DOHH2 (cell line): ENCODE measurements around the gene PAX2.

Experiments
- H3F3A ChIP-seq: fragments of 200-600 bp; sonication (generic), shearing (Covaris generic); 2 replicates; pipeline ENCODE4 v1.6.0; 2016; ENCODE audit warnings: antibody characterized with exemption, mild to moderate bottlenecking; ENCODE audit not compliant: control insufficient read depth, insufficient read depth
- H3K27ac ChIP-seq: fragments of 200-600 bp; sonication (generic); 2 replicates; pipeline ENCODE4 v1.5.1; 2014; ENCODE audit warnings: low read depth, mild to moderate bottlenecking, low read length, moderate library complexity
- H3K27me3 ChIP-seq: fragments of 200-600 bp; sonication (generic); 2 replicates; pipeline ENCODE4 v1.6.1; 2014; ENCODE audit warnings: mild to moderate bottlenecking, low read length, mixed read lengths; ENCODE audit not compliant: control insufficient read depth
- H3K36me3 ChIP-seq: fragments of 200-600 bp; sonication (generic); 2 replicates; pipeline ENCODE4 v1.6.1; 2014; ENCODE audit warnings: mild to moderate bottlenecking, low read length, moderate library complexity, mixed read lengths; ENCODE audit not compliant: control insufficient read depth
- H3K4me1 ChIP-seq: fragments of 200-600 bp; sonication (generic); 2 replicates; pipeline ENCODE4 v1.6.1; 2014; ENCODE audit warnings: mild to moderate bottlenecking, low read length, mixed read lengths; ENCODE audit not compliant: control insufficient read depth
- H3K4me2 ChIP-seq: fragments of 200-600 bp; sonication (generic); 2 replicates; pipeline ENCODE4 v1.6.0; 2014; ENCODE audit warnings: mild to moderate bottlenecking, low read length, moderate library complexity
- H3K4me3 ChIP-seq: fragments of 200-600 bp; sonication (generic); 2 replicates; pipeline ENCODE4 v1.5.1; 2014; ENCODE audit warnings: mild to moderate bottlenecking, low read length, mixed read lengths
- H3K79me2 ChIP-seq: fragments of 200-600 bp; sonication (generic); 2 replicates; pipeline ENCODE4 v1.6.1; 2014; ENCODE audit warnings: mild to moderate bottlenecking, low read length, mixed read lengths; ENCODE audit not compliant: control insufficient read depth
- H3K9me2 ChIP-seq: fragments of 200-600 bp; sonication (generic); replicated peaks from 2 replicates; pipeline ENCODE4 v1.6.1; 2014; ENCODE audit warnings: mild to moderate bottlenecking, low read length, mixed read lengths; ENCODE audit not compliant: control insufficient read depth
- H3K9me3 ChIP-seq: fragments of 200-600 bp; sonication (generic); 2 replicates; pipeline ENCODE4 v1.6.1; 2014; ENCODE audit warnings: antibody characterized with exemption, low read length, mixed read lengths; ENCODE audit not compliant: control insufficient read depth, insufficient read depth
- H4K20me1 ChIP-seq: fragments of 200-600 bp; sonication (generic); 2 replicates; pipeline ENCODE4 v1.6.0; 2014; ENCODE audit warnings: low read depth, mild to moderate bottlenecking, antibody characterized with exemption, low read length, moderate library complexity; ENCODE audit not compliant: control insufficient read depth, insufficient read depth
- CTCF ChIP-seq: fragments of 200-600 bp; sonication (generic); IDR thresholded peaks from one replicate; pipeline ENCODE4 v1.5.1; 2014; ENCODE audit warnings: antibody characterized with exemption, mild to moderate bottlenecking, low read depth, low read length; ENCODE audit not compliant: poor library complexity, severe bottlenecking
- EZH2phosphoT487 ChIP-seq: fragments of 200-600 bp; sonication (generic); IDR thresholded peaks from 2 replicates; pipeline ENCODE4 v1.6.1; 2017; ENCODE audit warnings: borderline replicate concordance, mild to moderate bottlenecking, antibody characterized with exemption, low read length, moderate library complexity, mixed read lengths

The PAX2 gene

GRCh38 chr10:100774223-100774622 lies 28.8 kb downstream of the PAX2 start:
- peaks cover 40% of the 10 kb centered on the region for H3K27me3 ChIP-seq
- H3K4me1 ChIP-seq, result peaks cover 10% of the 10 kb centered on the region
- no peaks in the 10 kb centered on the region for H3K79me2 ChIP-seq
- no peaks in the 10 kb centered on the region for H3K36me3 ChIP-seq
- no peak overlapping the region for H3K4me2 ChIP-seq
- H4K20me1 ChIP-seq, result no peaks in the 10 kb centered on the region
- H3K27ac ChIP-seq, result no peak overlapping the region
- no peak overlapping the region for H3K4me3 ChIP-seq
- TF ChIP-seq CTCF (no peak), EZH2phosphoT487 (no peak)
- H3F3A ChIP-seq, result no peaks in the 10 kb centered on the region
- no peaks in the 10 kb centered on the region for H3K9me2 ChIP-seq
- H3K9me3 ChIP-seq, result no peaks in the 10 kb centered on the region

GRCh38 chr10:100774876-100775275 lies 29.5 kb downstream of the PAX2 start:
- Histone ChIP-seq H3K9me3 (no peaks in the 10 kb centered on the region), H3K9me2 (no peaks in the 10 kb centered on the region), H3K4me1 (peaks cover 10% of the 10 kb centered on the region), H3K4me3 (no peak overlapping the region), H3K4me2 (no peak overlapping the region), H3K36me3 (no peaks in the 10 kb centered on the region), H3K79me2 (no peaks in the 10 kb centered on the region), H3K27ac (no peak overlapping the region), H4K20me1 (no peaks in the 10 kb centered on the region), H3K27me3 (peaks cover 43% of the 10 kb centered on the region), H3F3A (no peaks in the 10 kb centered on the region)
- TF ChIP-seq EZH2phosphoT487 (no peak), CTCF (no peak)

- H3F3A ChIP-seq, result no peaks in the 10 kb centered on the region
- H3K27me3 ChIP-seq, result peaks cover 47% of the 10 kb centered on the region
- H3K4me2 ChIP-seq, result no peak overlapping the region
- H3K79me2 ChIP-seq, result no peaks in the 10 kb centered on the region
- no peak overlapping the region for H3K4me3 ChIP-seq
- no peaks in the 10 kb centered on the region for H4K20me1 ChIP-seq
- H3K9me3 ChIP-seq, result no peaks in the 10 kb centered on the region
- H3K9me2 ChIP-seq, result no peaks in the 10 kb centered on the region
- H3K36me3 ChIP-seq, result no peaks in the 10 kb centered on the region
- H3K4me1 ChIP-seq, result peaks cover 10% of the 10 kb centered on the region
- no peak overlapping the region for H3K27ac ChIP-seq
- TF ChIP-seq EZH2phosphoT487 (no peak), CTCF (no peak)
Observed at GRCh38 chr10:100775386-100775785, 30.0 kb downstream of the PAX2 start.

- no peaks in the 10 kb centered on the region for H3K36me3 ChIP-seq
- no peaks in the 10 kb centered on the region for H4K20me1 ChIP-seq
- H3K27ac ChIP-seq, result no peak overlapping the region
- no peaks in the 10 kb centered on the region for H3K9me3 ChIP-seq
- H3K9me2 ChIP-seq, result no peaks in the 10 kb centered on the region
- H3K4me1 ChIP-seq, result peaks cover 6% of the 10 kb centered on the region
- no peaks in the 10 kb centered on the region for H3F3A ChIP-seq
- TF ChIP-seq EZH2phosphoT487, result no peak
- TF ChIP-seq CTCF, result no peak
- no peak overlapping the region for H3K4me3 ChIP-seq
- no peaks in the 10 kb centered on the region for H3K79me2 ChIP-seq
- H3K4me2 ChIP-seq, result no peak overlapping the region
- peaks cover 47% of the 10 kb centered on the region for H3K27me3 ChIP-seq
Observed at GRCh38 chr10:100775871-100776270, 30.5 kb downstream of the PAX2 start.
